Hepatocyte (in vitro differentiated cells): ENCODE data around the gene ZNF45. TPM values are rescaled to one million over a fixed set of nuclear protein-coding genes. Genes with fewer than 3 reads are reported as not detected.

Experiments used
- DNase-seq: peaks from one replicate; pipeline ENCODE4 v3.0.0-alpha.2; 2016; ENCODE audit warnings: low spot score
- H2AFZ ChIP-seq: fragments of 200-600 bp; sonication (generic); 2 replicates; pipeline ENCODE4 v1.6.0; 2016; ENCODE audit warnings: antibody characterized with exemption, mild to moderate bottlenecking
- H3K27ac ChIP-seq: fragments of 200-600 bp; sonication (generic); 2 replicates; pipeline ENCODE4 v1.5.1; 2016; ENCODE audit warnings: mild to moderate bottlenecking
- H3K27me3 ChIP-seq: fragments of 200-600 bp; sonication (generic); 2 replicates; pipeline ENCODE4 v1.6.1; 2016
- H3K36me3 ChIP-seq: fragments of 200-600 bp; sonication (generic); replicated peaks from 2 replicates; pipeline ENCODE4 v1.5.1; 2016; ENCODE audit warnings: low read depth; ENCODE audit not compliant: insufficient read depth
- H3K4me1 ChIP-seq: fragments of 200-600 bp; sonication (generic); 2 replicates; pipeline ENCODE4 v1.5.1; 2016; ENCODE audit warnings: mild to moderate bottlenecking, moderate library complexity; ENCODE audit not compliant: insufficient read depth
- H3K4me2 ChIP-seq: fragments of 200-600 bp; sonication (generic); 2 replicates; pipeline ENCODE4 v1.6.0; 2016
- H3K4me3 ChIP-seq: fragments of 200-600 bp; sonication (generic); 2 replicates; pipeline ENCODE4 v1.5.1; 2016; ENCODE audit warnings: mild to moderate bottlenecking
- H3K79me2 ChIP-seq: fragments of 200-600 bp; sonication (generic); 2 replicates; pipeline ENCODE4 v1.6.0; 2017; ENCODE audit warnings: mild to moderate bottlenecking
- H3K9me2 ChIP-seq: fragments of 200-600 bp; sonication (generic); replicated peaks from 2 replicates; pipeline ENCODE4 v1.6.0; 2017; ENCODE audit warnings: mild to moderate bottlenecking; ENCODE audit not compliant: insufficient read depth
- H3K9me3 ChIP-seq: fragments of 200-600 bp; sonication (generic); 2 replicates; pipeline ENCODE4 v1.5.1; 2016; ENCODE audit warnings: low read depth, mild to moderate bottlenecking
- H4K20me1 ChIP-seq: fragments of 200-600 bp; sonication (generic); 2 replicates; pipeline ENCODE4 v1.6.0; 2016; ENCODE audit warnings: mild to moderate bottlenecking; ENCODE audit not compliant: insufficient read depth, poor library complexity, severe bottlenecking
- CTCF ChIP-seq: fragments of 200-600 bp; sonication (generic); IDR thresholded peaks from 2 replicates; pipeline ENCODE4 v1.5.1; 2016; ENCODE audit warnings: antibody characterized with exemption, mild to moderate bottlenecking; ENCODE audit not compliant: poor library complexity
- EZH2 ChIP-seq: fragments of 200-600 bp; sonication (generic); IDR thresholded peaks from 2 replicates; pipeline ENCODE4 v1.6.1; 2016; ENCODE audit warnings: antibody characterized with exemption, mild to moderate bottlenecking, borderline replicate concordance
- EZH2phosphoT487 ChIP-seq: fragments of 200-600 bp; sonication (generic); IDR thresholded peaks from one replicate; pipeline ENCODE4 v1.6.1; 2018; ENCODE audit warnings: antibody characterized with exemption, mild to moderate bottlenecking, low read depth, moderate library complexity; ENCODE audit not compliant: unreplicated experiment, severe bottlenecking
- WGBS: methylation state at CpG from one replicate; pipeline ENCODE4 v1.1.6; 2016; ENCODE audit warnings: low lambda C conversion rate; ENCODE audit errors: missing lambda C conversion rate; 5-methylcytosine and 5-hydroxymethylcytosine counted together
- polyA plus RNA-seq: library from polyadenylated mRNA; unstranded; fragments of >200 nt; fragmentation: Nextera tagmentation; extraction: Ambion mirVana; gene quantifications from 2 replicates; pipeline ENCODE4 v1.2.1, GENCODE V29; 2016
- total RNA-seq: library from RNA; depleted of rRNA; stranded (reverse); fragments of >200 nt; gene quantifications from 2 replicates; pipeline ENCODE4 v1.2.3, GENCODE V29; 2014

Gene ZNF45
- total and polyA plus RNA-seq, 2 experiments from 2014 or later: 6.3 to 10.3 TPM

DNA sequence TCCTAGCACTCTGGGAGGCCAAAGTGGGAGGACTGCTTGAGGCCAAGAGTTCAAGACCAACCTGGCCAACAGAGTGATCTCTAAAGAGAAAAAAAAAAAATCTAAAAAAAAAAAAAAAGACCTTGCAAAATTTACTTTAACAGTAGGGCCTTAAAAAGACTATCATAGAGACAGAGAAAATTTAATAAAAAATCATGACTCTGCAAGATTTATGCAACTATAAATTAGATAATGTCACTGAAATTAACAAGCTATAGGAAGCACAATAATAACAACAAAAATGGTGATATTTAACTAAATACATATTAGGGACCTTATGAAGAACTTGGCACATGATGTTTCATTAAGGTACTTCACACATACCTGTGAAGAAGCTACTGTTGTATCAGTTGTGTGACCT lies 11.2 kb downstream of the ZNF45 start:
- H3K4me2 ChIP-seq: no peak overlapping the region
- H2AFZ ChIP-seq: no peak overlapping the region
- no peaks in the 10 kb centered on the region for H3K4me1 ChIP-seq
- H3K79me2 ChIP-seq: no peaks in the 10 kb centered on the region
- no peaks in the 10 kb centered on the region for H4K20me1 ChIP-seq
- H3K27me3 ChIP-seq: no peaks in the 10 kb centered on the region
- TF ChIP-seq EZH2phosphoT487 (no peak), EZH2 (no peak), CTCF (no peak)
- no peaks in the 10 kb centered on the region for H3K9me2 ChIP-seq
- H3K9me3 ChIP-seq: no peaks in the 10 kb centered on the region
- no peak overlapping the region for H3K27ac ChIP-seq
- no peak for DNase-seq
- H3K36me3 ChIP-seq: peaks cover 16% of the 10 kb centered on the region
- H3K4me3 ChIP-seq: no peak overlapping the region

GRCh38 chr19:43914051-43914450 lies 21.0 kb downstream of the ZNF45 start:
- Histone ChIP-seq H2AFZ (no peak overlapping the region), H3K9me2 (no peaks in the 10 kb centered on the region), H4K20me1 (no peaks in the 10 kb centered on the region), H3K36me3 (peaks cover 29% of the 10 kb centered on the region), H3K79me2 (no peaks in the 10 kb centered on the region), H3K9me3 (peaks cover 64% of the 10 kb centered on the region), H3K4me3 (no peak overlapping the region), H3K4me1 (no peaks in the 10 kb centered on the region), H3K27ac (no peak overlapping the region), H3K27me3 (no peaks in the 10 kb centered on the region), H3K4me2 (no peak overlapping the region)
- 81% methylated on average over 3 of the region's 3 CpGs for WGBS
- DNase-seq: no peak
- no peak for TF ChIP-seq CTCF
- TF ChIP-seq EZH2phosphoT487: no peak
- no peak for TF ChIP-seq EZH2

GRCh38 chr19:43913383-43913782 lies 21.7 kb downstream of the ZNF45 start:
- no peaks in the 10 kb centered on the region for H3K9me2 ChIP-seq
- H3K4me2 ChIP-seq: no peak overlapping the region
- DNase-seq: no peak
- no peak for TF ChIP-seq EZH2phosphoT487
- TF ChIP-seq EZH2: no peak
- TF ChIP-seq CTCF: no peak
- no peaks in the 10 kb centered on the region for H4K20me1 ChIP-seq
- H2AFZ ChIP-seq: no peak overlapping the region
- no peaks in the 10 kb centered on the region for H3K79me2 ChIP-seq
- no peak overlapping the region for H3K27ac ChIP-seq
- peaks cover 64% of the 10 kb centered on the region for H3K9me3 ChIP-seq
- no peaks in the 10 kb centered on the region for H3K27me3 ChIP-seq
- peaks cover 23% of the 10 kb centered on the region for H3K36me3 ChIP-seq
- H3K4me3 ChIP-seq: no peak overlapping the region
- 98% methylated on average over 7 of the region's 7 CpGs for WGBS
- H3K4me1 ChIP-seq: no peaks in the 10 kb centered on the region

GRCh38 chr19:43910884-43911283 lies 24.2 kb downstream of the ZNF45 start:
- H3K9me3 ChIP-seq: peaks cover 53% of the 10 kb centered on the region
- peaks cover 13% of the 10 kb centered on the region for H3K36me3 ChIP-seq
- no peaks in the 10 kb centered on the region for H3K27me3 ChIP-seq

More at GRCh38 chr19:43910884-43911283, 24.2 kb downstream of the ZNF45 start:
- Histone ChIP-seq H3K4me2 (no peak overlapping the region), H3K27ac (no peak overlapping the region), H3K9me2 (no peaks in the 10 kb centered on the region), H3K79me2 (no peaks in the 10 kb centered on the region), H4K20me1 (no peaks in the 10 kb centered on the region), H3K4me1 (no peaks in the 10 kb centered on the region), H2AFZ (no peak overlapping the region), H3K4me3 (no peak overlapping the region)
- TF ChIP-seq EZH2: no peak
- no peak for TF ChIP-seq CTCF
- no peak for TF ChIP-seq EZH2phosphoT487
- no peak for DNase-seq
